Spleen (tissue), 7 donors: ENCODE data around the gene CCDC6.
"Not testable (repeated sequence)": the region's sequence is repeated elsewhere in the genome, so short reads cannot be mapped to it uniquely, and the experiment has no call there.

Source experiments
- POLR2A ChIP-seq, 3 donors: fragments of 450-650 bp; IDR thresholded peaks; one replicate each; pipeline ENCODE4 v1.5.1; 2017; ENCODE audit warnings: antibody characterized with exemption in 3 of 3, mild to moderate bottlenecking in 1 of 3
- POLR2AphosphoS5 ChIP-seq, 3 donors: sonication (generic); formaldehyde crosslinking; IDR thresholded peaks; one replicate each; pipeline ENCODE4 v1.5.1; 2017; ENCODE audit warnings: antibody characterized with exemption in 3 of 3
- TF ChIP-seq, protein P1 (sequence below), 11 experiments: fragments of 200-600 bp in 7 of 11; fragments of 450-650 bp in 4 of 11; sonication (generic) in 4 of 11; IDR thresholded peaks in 8 of 11; conservative IDR thresholded peaks in 3 of 11; 1 replicate in 7 of 11; 2 replicates in 4 of 11; pipeline versions ENCODE4 v1.4.0 to v1.8.0; 2016 to 2021; ENCODE audit warnings: antibody characterized with exemption in 11 of 11, inconsistent platforms in 4 of 11, mild to moderate bottlenecking in 1 of 11
- donor health status: DM: no; HTN: no; CAD: no; lungs with moderate emphysema.
- donor health status: DM: no; HTN: no; CAD: no.
- donor health status: DM: no; HTN: no; CAD: no.

DNA sequence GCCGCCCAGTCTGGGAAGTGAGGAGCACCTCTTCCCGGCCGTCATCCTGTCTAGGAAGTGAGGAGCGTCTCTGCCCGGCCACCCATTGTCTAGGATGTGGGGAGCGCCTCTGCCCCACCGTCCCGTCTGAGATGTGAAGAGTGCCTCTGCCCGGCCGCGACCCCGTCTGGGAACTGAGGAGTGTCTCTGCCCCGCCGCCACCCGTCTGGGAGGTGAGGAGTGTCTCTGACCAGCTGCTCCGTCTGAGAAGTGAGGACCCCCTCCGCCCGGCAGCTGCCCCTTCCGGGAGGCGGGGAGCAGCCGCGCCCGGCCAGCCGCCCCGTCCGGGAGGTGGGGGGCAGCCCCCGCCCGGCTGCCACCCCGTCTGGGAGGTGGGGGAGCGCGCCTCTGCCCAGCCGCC, 162.2 kb downstream of the CCDC6 start:
- TF ChIP-seq, protein P1, sequence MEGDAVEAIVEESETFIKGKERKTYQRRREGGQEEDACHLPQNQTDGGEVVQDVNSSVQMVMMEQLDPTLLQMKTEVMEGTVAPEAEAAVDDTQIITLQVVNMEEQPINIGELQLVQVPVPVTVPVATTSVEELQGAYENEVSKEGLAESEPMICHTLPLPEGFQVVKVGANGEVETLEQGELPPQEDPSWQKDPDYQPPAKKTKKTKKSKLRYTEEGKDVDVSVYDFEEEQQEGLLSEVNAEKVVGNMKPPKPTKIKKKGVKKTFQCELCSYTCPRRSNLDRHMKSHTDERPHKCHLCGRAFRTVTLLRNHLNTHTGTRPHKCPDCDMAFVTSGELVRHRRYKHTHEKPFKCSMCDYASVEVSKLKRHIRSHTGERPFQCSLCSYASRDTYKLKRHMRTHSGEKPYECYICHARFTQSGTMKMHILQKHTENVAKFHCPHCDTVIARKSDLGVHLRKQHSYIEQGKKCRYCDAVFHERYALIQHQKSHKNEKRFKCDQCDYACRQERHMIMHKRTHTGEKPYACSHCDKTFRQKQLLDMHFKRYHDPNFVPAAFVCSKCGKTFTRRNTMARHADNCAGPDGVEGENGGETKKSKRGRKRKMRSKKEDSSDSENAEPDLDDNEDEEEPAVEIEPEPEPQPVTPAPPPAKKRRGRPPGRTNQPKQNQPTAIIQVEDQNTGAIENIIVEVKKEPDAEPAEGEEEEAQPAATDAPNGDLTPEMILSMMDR (IDR thresholded peaks at IDR 0.05 in 8 of 11, conservative IDR thresholded peaks at IDR 0.05 in 3 of 11): not testable (repeated sequence)
- TF ChIP-seq POLR2A, POLR2AphosphoS5 (IDR thresholded peaks at IDR 0.05): not testable (repeated sequence)
